Measurements from ENCODE around the gene C2orf92. TPM values are rescaled to one million over a fixed set of nuclear protein-coding genes. Genes with fewer than 3 reads are reported as not detected.

Gene C2orf92
- total RNA-seq, 1 experiment from 2014 or later, result 6.0 TPM

- Histone ChIP-seq H3K36me3 (ENCODE audit: control insufficient read depth, insufficient read depth, low read length) (no peaks in the 10 kb centered on the region), H3K27me3 (ENCODE audit: control insufficient read depth, insufficient read depth, low read length) (no peaks in the 10 kb centered on the region), H3K27ac (ENCODE audit: low read length) (no peak overlapping the region), H3K9me3 (ENCODE audit: control insufficient read depth, insufficient read depth, low read depth, low read length) (no peaks in the 10 kb centered on the region), H3K4me1 (ENCODE audit: control insufficient read depth, insufficient read depth, low read length) (no peaks in the 10 kb centered on the region), H3K4me3 (ENCODE audit: low read depth in 2 of 2, low read length in 2 of 2) (no peak overlapping the region)
- no TSS peak for BruUV-seq (replicated peaks)
- intact Hi-C loops (cut with micrococcal nuclease; ENCODE audit: unreplicated experiment) (no loop called here), in situ Hi-C loops (cut with HindIII; ENCODE audit: low pct_unique_long_range_greater_than_20kb, low sequenced_read_pairs) (no loop called here)
- ChIA-PET CTCF (no interaction called here), POLR2A (no interaction called here)
- TF ChIP-seq POLR2AphosphoS5 (IDR thresholded peaks at IDR 0.05; ENCODE audit: low read depth, low read length) (no peak), SIN3A (IDR thresholded peaks at IDR 0.05; ENCODE audit: borderline replicate concordance, insufficient read depth, low read depth, low read length) (no peak), CTCF (IDR thresholded peaks at IDR 0.05) (no peak), TCF7L2 (IDR thresholded peaks at IDR 0.05; ENCODE audit: low read depth, low read length) (no peak), REST (IDR thresholded peaks at IDR 0.05; ENCODE audit: insufficient read depth in 1 of 2, low read depth in 2 of 2, low read length in 1 of 2) (no peak)
- DNase-seq (ENCODE audit: low read depth, low spot score) (no peak), ATAC-seq (no peak)
Measured at GRCh38 chr2:97719362-97720155, 50.0 kb downstream of the C2orf92 start.

DNA sequence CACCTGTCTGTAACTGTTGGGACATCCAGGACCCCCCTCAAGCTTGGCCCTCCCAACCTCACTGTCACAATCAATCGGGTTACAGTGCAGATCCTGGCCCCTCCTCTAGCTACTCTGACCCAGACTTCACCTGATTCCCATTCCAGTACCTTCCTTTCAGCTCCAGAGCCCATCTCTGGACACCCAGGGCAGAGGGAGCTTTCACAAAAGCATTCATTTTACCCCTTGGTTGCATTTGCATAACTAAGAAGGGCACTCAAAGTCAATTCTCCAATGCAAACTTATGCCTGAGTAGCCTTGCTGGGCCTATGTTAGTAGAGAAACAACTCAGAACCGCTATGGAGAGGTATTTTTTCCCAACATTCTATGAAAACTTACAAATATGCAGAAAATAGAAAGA, 51.2 kb downstream of the C2orf92 start:
- ATAC-seq, result no peak
- Histone ChIP-seq H3K27ac (ENCODE audit: low read length) (no peak overlapping the region), H3K9me3 (ENCODE audit: control insufficient read depth, insufficient read depth, low read depth, low read length) (no peaks in the 10 kb centered on the region), H3K36me3 (ENCODE audit: control insufficient read depth, insufficient read depth, low read length) (no peaks in the 10 kb centered on the region), H3K27me3 (ENCODE audit: control insufficient read depth, insufficient read depth, low read length) (no peaks in the 10 kb centered on the region), H3K4me3 (ENCODE audit: low read depth in 2 of 2, low read length in 2 of 2) (no peak overlapping the region), H3K4me1 (ENCODE audit: control insufficient read depth, insufficient read depth, low read length) (no peaks in the 10 kb centered on the region)
- POLR2A ChIA-PET, result no interaction called here
- TF ChIP-seq TCF7L2 (IDR thresholded peaks at IDR 0.05; ENCODE audit: low read depth, low read length) (no peak), REST (IDR thresholded peaks at IDR 0.05; ENCODE audit: insufficient read depth in 1 of 2, low read depth in 2 of 2, low read length in 1 of 2) (no peak), POLR2AphosphoS5 (IDR thresholded peaks at IDR 0.05; ENCODE audit: low read depth, low read length) (no peak), SIN3A (IDR thresholded peaks at IDR 0.05; ENCODE audit: borderline replicate concordance, insufficient read depth, low read depth, low read length) (no peak), CTCF (IDR thresholded peaks at IDR 0.05) (no peak)
- BruUV-seq (replicated peaks), result no TSS peak
- intact Hi-C loops (cut with micrococcal nuclease; ENCODE audit: unreplicated experiment) (no loop called here), in situ Hi-C loops (cut with HindIII; ENCODE audit: low pct_unique_long_range_greater_than_20kb, low sequenced_read_pairs) (no loop called here)
- CTCF ChIA-PET, result no interaction called here
- DNase-seq (ENCODE audit: low read depth, low spot score), result no peak
